ENCODE measurements around the gene PPT1.
"Not testable (repeated sequence)": the region's sequence is repeated elsewhere in the genome, so short reads cannot be mapped to it uniquely, and the experiment has no call there.

The PPT1 gene

DNA sequence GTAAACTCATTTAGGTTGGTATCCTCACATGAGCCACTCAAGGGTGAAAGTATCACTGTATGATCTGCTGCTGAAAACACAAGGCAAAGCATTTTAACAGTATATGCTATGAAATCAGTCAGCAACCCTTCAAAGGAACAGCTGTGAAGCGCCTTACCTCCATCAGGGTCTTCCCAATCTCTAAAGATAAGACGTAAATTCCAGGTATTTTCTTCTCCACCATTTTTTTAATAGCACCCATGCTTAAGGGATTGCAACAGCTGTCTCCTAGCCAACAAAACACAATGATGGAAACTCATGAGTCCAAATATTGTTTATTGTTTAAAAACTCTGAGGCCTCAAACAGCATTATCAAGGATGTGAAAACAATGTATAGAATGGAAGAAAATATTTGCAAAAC is 4.8 kb downstream of the PPT1 start:
- no peak for DNase-seq

DNA sequence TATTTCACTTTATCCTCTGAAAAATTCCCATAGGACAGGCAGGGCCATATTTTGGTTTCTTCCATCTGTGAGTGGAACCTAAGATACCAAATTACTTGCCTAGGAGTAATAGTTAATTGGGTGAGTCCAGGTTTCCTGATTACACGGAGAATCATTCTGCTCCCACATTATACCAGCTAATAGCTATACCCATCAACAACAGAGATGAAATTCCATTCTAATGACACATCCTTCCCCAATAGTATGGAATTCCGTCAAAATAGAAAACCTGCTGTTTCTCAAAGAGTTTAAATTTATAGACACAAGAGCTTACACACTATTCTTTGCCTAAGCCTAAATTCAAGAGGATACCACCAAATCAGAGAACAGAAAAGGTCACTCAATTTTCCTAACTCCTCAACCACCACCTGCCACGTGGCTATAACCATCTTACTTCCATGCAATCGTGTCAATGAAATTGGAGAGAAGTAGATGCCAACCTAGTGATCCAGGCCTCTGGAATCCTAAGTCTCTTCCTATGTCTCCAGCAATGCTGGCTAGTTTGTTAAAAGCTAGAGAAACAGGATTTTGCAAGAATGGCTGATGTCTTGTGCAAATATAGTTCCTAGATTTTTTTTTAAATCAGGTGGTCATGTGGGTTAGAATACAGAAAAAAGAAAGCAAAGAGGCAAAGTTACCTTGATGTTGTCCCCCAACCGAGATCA is 6.2 kb downstream of the PPT1 start:
- no peak for DNase-seq

DNA sequence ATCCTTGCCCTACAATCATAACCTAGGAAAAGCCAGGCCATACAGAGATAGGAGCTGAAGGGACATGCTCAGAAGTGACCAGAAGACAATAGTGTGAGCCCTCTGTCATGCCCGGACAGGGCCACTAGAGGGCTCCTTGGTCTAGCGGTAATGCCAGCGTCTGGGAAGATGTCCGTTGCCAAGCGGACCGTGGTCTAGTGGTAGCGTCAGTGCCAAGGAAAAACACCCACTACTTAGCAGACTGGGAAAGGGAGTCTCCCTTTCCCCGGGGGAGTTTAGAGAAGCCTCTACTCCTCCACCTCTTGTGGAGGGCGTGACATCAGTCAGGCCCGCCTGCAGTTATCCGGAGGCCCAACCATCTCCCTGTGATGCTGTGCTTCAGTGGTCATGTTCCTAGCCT is 12.3 kb downstream of the PPT1 start:
- DNase-seq = not testable (repeated sequence)

DNA sequence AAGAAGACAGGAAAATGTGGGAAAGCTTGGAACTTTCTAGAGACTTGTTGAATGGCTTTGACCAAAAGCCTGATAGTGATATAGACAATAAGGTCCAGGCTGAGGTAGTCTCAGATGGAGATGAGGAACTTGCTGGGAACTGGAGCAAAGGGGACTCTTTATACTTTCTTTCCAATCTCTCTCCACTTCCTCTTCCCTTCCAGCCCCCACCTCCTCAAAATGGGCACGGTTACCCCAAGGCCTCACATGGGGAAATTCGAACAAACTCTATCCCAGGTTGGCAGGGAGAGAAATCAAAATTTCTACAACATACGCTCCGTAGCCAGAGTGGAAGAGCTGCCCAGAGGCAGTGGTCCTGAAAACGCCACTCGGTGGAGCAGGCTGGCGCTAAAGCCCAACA is 15.2 kb downstream of the PPT1 start:
- DNase-seq = no peak

DNA sequence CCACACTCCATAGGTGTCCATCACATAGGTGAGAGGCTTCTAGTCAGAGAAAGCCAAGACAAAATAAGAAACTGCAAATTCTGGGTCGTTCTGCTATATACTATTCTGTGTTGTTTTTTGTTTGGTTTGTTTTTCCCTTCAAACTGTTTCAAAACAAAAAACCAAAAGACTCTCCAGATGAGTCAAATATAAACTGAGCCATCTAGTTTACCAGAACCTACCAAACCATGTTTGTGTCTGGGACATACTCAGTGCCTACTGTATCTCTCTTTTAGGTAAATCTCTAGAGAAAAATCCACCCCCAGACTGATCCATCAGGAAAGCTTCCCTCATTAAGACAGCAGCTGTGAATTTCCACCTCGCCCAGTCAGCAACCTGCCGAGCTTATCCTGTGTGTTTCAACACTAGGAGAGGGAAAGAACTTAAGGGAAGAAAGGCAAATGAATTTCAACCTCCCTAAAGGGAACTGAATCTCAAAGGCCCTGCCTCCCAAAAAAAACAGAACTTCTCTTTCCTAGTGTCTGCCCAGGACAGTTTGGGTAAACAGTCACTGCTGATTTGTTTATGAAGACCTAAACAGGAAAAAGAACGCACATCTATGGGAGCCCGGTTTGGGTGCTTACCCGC is 17.2 kb downstream of the PPT1 start:
- no peak for DNase-seq

DNA sequence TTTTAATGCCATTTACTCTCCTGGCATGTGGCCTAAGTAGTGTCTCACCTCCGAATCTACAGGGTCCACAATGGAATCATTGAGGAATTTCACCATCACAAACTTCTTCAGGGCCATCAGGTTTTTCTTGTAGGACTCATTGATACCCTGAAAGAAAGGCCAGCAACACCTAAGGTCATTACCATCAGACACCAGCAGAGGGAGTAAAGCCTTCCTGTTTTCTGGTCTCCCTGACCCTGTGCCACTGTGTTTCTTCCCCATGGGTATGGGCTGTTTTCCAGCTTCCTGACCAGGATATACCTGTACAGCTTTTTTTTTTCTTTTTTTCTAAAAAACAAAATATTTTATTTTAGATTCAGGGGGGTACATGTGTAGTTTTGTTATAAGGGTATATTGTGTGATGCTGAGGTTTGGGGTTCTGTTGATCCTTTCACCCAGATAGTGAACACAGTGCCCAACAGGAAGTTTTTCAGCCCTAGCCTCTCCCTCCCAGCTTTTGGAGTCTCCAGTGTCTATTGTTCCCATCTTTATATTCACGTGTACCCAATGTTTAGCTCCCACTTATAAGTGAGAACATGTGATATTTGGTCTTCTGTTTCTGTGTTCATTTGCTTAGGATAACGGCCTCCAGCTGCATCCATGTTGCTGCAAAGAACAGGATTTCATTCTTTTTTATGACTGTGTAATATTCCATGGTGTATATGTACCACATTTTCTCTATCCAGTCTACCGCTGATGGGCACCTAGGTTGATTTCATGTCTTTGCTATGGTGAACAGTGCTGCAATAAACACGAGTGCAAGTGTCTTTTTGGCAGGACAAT is 18.3 kb downstream of the PPT1 start:
- no peak for DNase-seq

DNA sequence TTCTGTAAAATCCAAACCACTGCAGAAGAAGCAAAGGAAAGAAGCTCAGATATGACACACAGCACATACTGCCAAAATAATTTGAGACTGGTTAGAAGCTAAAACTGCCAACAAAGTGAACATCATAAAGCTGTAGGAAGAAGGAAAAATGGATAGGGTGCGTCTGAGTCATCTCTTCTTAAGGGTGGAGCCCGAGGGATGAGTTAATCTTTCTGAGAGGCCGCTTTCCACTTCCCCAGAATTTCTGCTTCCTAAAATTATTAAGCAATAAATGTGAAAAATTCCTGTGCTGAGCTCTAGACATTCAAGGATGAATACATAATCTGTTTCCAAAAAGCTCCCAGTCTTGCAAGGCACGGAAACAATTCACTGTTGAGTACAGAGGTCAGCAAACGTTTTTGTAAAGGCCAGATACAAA is 20.1 kb downstream of the PPT1 start:
- no peak for DNase-seq

DNA sequence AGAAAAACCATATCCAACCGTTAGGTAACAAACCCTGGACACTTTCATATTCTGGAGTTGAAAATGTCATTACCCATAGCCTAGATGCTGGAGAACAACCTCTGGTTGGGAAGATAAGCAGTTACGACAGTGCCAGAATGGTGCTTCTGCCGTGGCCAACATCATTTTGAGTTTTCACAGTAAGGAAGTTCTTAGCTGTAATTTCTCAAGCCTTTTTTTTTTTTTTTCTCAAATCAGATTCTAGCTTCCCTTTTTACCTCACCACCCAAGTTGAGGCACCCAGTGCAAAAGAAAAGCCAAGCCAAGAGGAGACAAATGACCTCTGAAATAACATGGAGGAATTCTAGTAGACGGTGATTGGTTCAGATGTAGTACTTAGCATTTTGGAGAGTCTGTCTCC is 21.8 kb downstream of the PPT1 start:
- no peak for DNase-seq

DNA sequence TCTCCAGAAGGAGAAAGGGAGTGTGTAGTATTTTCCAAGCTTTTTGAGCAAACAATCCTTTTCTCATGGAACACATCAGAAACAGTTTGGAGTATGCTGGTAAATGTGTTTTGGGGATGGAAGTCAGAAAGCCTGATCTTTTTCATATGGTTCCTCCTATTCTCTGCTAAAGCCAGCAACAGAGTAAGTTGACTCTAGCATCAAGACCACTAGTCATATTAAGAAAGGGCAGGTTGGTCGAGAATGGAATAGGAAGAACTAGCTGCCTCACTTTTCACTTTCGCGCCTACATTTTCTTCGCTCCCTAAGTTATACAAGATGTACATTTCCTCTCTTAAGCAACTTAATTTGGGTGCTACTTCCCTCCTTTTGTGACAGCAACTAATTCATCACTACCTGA is 24.0 kb downstream of the PPT1 start:
- DNase-seq = no peak

DNA sequence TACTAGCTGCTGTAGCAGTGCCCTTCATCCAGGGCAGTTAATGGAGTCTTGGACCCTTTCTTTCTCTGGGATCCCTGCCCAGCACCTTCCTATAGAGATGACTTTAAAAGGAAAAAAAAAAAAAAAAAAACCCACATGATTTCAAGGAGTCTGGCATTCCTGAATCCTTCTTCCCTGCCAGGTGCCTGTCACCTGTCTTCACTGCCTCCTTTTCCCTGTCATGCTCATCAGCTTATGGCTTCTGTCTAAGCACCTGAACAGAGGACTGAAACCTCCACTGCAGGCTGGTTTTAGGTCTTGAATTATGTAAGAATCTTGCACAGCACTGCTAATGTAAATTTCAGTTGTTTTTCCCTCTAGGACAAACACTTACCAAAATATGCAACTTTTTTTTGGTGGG is 24.9 kb downstream of the PPT1 start:
- DNase-seq = no peak

DNA sequence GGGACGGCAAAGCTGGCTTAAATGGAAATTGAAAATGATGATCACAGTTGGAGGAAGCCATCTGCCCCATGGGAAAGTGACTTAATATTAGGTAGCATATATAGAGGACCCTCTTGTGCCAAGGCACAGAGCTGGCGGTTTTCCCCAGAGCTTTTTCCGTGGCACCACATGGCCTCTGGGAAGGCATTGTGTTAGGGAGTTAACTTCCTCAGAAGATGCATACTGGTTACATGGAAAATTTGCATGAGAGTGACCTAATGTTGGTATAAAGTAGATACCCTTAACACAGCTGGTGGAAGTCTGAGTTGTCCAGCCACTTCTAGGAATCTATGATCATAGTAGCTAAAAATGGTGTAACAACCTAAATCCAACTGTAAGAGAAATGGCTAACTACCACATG is 29.2 kb downstream of the PPT1 start:
- no peak for DNase-seq

DNA sequence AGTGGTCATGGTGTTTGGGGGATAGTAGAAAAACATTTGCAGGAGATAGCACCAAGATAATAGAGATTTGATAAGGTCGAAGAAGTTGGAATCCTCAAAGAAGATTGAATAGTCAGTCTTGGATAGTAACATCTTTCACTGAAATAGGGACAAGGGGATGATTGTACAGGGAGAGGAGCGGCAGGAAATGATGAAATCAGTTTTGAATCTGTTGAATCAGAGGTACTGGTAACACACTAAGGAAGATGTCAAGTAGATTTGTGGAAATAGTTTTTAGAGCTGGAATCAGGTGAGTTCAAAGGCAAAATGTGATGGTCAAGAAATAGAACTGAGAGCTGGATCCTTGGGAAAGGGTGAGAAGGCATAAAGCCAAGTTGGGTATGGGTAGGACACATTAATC is 30.0 kb downstream of the PPT1 start:
- DNase-seq = no peak

DNA sequence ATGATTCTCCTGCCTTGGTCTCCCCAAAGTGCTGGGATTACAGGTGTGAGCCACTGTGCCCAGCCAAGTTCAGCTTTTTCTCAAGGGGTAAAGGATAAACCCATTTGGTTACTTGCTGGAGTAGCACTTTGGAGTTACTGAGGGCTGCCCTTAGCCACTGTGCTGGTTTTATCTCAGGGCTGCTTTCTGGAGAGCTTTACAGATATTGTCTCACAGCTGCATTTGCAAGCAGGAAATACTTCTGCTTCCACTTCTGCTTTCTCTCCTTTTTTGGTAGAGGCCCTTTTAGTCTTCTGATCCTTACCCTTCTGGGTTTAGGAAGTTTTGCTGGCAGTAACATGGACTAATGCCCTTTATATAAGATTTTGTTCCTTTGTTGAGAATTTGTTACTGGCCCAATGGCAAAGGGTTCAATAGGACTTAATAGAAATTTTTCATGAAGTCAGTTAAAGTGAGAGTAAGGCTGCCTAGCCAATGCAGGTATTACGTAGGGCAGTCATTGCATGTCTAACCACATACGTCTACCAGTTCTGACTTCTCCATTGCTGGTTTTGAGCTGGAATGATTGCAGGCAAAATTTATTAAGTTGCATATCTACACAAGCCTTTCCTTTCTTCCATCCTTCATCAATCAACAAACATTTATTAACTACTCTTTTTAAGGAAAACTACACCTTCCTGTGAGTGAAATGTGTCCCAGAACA is 32.1 kb downstream of the PPT1 start:
- no peak for DNase-seq

DNA sequence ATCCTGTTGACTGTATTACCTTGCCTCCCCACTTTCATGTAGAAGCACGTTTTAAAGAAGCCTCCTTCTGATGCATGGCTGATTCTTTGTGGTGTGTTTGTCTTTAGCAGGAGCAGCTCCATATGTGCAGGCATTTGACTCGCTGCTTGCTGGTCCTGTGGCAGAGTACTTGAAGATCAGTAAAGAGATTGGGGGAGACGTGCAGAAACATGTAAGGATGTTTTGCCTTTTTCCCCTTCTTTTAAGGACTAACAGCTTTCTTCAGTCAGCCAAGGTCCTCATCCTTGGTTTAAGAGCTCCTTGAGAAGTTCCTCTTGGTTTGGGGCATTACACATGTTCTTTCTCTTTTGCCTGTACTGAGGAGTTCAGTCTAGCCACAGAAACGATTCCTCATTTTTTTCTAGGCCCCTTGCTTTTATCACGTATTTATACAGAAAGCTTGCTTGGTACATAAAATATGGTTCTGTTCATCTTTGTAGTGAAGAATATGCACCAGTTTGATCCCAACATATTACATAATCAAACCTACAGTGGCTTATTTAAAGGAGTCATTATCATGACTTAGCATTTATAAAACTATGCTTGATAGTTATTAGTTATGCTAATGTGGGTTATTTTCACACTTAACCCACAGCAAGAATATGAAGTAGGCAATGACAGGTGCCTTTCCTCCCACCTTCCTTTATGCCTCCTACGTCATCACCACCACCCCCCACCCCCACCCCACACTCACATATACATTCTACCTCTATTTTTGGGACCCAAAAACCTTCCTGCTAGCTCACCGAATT is 36.9 kb downstream of the PPT1 start:
- no peak for DNase-seq

DNA sequence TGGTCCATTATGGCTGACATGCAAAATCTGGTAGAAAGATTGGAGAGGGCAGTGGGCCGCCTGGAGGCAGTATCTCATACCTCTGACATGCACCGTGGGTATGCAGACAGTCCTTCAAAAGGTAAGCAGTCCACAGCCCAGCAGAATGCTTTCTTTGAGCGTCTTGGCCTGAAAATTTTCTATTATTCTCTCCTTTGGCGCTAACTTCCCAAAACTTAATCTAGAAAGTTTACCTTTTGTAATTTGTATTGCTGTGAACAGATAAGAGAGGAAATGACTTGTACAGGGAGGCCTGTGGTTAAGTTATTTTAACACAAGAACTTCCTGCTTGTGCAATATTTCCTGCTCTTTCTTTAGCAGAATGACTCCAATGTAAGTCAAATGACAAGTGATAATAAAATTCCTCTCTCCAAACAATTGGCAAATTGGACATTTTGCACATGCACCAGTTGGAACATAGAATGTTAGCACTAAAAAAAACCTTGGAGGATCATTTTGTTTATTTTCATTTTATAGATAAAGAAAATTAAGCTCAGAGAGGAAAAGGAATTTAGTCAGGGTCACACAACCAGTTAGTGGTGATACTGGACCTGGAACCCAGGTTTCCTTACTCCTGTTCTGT is 37.6 kb downstream of the PPT1 start:
- DNase-seq = no peak

DNA sequence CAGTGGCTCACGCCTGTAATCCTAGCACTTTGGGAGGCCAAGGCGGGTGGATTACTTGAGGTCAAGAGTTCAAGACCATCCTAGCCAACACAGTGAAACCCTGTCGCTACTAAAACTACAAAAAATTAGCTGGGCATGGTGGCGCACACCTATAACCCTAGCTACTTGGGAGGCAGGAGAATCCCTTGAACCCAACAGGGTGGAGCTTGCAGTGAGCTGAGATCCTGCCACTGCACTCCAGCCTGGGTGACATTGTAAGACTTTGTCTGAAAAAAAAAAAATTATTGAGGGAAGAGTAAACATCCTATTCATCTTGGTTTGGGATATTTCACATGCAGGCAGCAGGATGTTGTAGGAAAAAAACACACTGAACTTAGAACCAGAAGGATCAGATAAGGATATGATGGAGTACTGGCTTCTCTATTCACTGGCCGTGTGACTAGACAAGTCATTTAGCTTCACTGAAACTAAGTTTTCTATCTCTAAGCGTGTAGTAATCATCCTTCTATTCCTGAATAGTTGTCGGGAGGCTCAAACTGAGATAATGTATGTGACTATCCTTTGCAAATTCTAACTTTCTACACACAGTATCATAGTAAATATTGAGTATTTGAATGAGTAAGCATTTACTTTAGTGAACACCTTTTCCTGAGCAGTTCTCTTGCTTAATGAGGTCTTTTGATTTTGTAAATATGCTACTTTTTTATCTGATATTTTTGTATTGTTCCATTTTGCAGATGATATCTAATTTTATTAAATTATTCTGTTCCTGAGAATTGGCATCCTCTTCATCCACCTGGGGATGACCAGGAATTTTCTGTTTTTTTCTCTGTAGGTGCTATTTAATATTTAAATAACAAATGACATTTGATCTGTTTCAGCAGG is 38.4 kb downstream of the PPT1 start:
- DNase-seq = no peak

DNA sequence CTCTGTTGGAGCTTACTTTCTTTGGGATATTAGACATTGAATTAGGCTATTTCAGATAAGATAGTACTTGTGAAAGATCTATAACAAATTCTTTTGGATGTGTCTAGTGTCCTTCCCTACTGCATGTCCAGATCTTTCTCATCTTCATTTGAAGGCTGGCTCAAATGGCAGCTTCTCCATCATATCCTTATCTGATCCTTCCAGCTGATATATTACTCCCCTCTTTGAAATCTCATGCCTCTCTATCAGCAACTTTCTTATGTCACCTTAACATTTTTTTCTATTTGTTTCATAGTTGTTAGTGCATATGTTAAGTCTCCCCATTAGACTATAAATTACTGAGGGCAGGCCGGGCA is 39.0 kb downstream of the PPT1 start:
- no peak for DNase-seq

DNA sequence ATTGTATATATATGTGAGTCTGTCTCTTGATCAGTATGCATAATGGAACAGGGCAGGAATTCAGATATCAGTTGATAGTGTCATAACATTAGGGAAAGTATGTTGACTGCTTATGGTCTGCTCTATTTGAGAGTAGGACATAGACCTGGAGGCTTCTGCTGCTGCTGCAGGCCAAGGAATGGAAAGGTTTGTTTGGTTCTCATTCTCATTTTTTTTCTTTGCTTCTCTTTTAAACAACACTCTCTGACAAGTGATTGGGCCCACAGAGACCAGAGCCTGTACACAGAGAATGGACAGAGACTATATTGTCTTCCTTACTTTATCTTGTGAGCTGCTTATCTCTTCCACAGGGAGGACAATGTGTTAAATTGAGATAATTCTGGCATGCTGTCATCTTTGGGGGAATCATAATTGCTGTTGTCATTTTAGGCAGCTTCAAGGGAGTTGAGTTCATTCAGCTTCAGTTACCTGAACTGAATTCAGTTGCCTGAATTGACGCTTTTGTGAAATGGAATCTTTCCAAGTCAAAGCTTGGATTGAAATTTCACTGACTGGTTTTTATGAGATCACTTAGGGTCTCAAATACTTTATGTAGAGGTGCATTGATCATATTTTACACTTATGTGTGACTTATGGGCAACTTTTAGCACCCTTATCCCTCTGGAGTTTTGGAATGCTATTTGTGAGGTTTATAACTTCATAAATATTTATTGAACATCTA is 39.6 kb downstream of the PPT1 start:
- DNase-seq = no peak

DNA sequence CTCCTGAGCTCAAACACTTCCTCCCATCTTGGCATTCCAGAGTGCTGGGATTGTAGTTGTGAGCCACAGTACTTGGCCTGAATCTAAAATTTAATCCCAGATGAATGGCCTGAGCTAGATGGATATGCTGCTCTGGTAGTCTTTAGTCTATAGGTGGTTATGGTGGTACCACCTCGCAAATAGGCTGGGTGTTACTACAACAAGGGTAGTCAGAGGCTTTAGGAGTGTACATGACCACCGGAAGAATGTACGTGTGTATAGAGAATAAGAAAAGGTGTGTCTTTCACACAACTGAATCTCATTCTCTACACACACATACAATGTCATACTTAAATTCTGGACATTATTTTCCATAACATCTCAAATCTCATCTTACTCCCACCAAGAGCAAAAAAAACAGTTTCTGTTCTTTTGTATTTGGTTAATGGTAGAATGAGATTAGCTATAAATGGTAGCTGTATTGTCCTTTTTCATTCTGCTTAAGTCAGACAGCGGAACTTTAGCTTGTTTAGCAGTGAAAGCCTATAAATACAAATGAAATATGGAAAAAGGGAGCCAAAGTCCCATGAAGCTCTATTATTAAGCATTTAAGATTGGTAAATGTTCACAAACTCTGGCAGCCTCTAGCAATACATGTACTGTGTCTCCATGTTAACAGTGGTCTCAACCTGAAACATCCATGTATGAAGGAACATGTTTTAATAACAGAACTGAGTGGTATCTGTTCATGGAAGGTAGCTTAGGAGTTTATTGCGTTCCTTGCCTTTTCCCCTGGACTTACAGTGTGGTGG is 40.3 kb downstream of the PPT1 start:
- DNase-seq = no peak
